Neutrophil (primary cell): ENCODE results near the gene PSMB3.
A peak's percentile ranks its signal among the peaks of the same experiment; 100 is the strongest.

Experiments
- H3K27ac ChIP-seq: fragments of 200-600 bp; sonication (generic); 2 replicates; pipeline ENCODE4 v1.5.1; 2016; ENCODE audit warnings: mild to moderate bottlenecking, moderate library complexity
- H3K27me3 ChIP-seq: fragments of 200-600 bp; sonication (generic); 2 replicates; pipeline ENCODE4 v1.6.0; 2016; ENCODE audit warnings: mild to moderate bottlenecking
- H3K36me3 ChIP-seq: fragments of 200-600 bp; sonication (generic); 2 replicates; pipeline ENCODE4 v1.5.1; 2017
- H3K4me1 ChIP-seq, 2 experiments: fragments of 200-600 bp in 1 of 2; sonication (generic) in 1 of 2; 1 replicate in 1 of 2; 2 replicates in 1 of 2; pipeline versions ENCODE4 v1.5.1 to v1.6.1; 2013 to 2016; ENCODE audit warnings: low read depth in 1 of 2, low read length in 1 of 2, mild to moderate bottlenecking in 1 of 2, moderate library complexity in 1 of 2; ENCODE audit not compliant: control insufficient read depth in 1 of 2, insufficient read depth in 1 of 2
- H3K4me3 ChIP-seq, 2 experiments: fragments of 200-600 bp in 1 of 2; sonication (generic) in 1 of 2; 1 replicate in 1 of 2; 2 replicates in 1 of 2; pipeline ENCODE4 v1.5.1; 2013 to 2016; ENCODE audit warnings: low read depth in 1 of 2, low read length in 1 of 2, mild to moderate bottlenecking in 1 of 2, moderate library complexity in 1 of 2
- H3K9me3 ChIP-seq: fragments of 200-600 bp; sonication (generic); 2 replicates; pipeline ENCODE4 v1.5.1; 2016
- CTCF ChIP-seq: fragments of 200-600 bp; sonication (generic); IDR thresholded peaks from 2 replicates; pipeline ENCODE4 v1.5.1; 2016; ENCODE audit warnings: antibody characterized with exemption

PSMB3 gene

GRCh38 chr17:38705523-38705802 is 47.1 kb upstream of the PSMB3 start:
- Histone ChIP-seq H3K4me3 (peak overlapping the region; percentile 86 to 93), H3K27me3 (peaks cover 14% of the 10 kb centered on the region), H3K27ac (peak overlapping the region; percentile 93), H3K9me3 (no peaks in the 10 kb centered on the region), H3K4me1 (peaks cover 49 to 59% of the 10 kb centered on the region in 2 experiments), H3K36me3 (peaks cover 18% of the 10 kb centered on the region)
- no peak for TF ChIP-seq CTCF

GRCh38 chr17:38705803-38706504 is 46.6 kb upstream of the PSMB3 start:
- no peak for TF ChIP-seq CTCF
- H3K9me3 ChIP-seq: no peaks in the 10 kb centered on the region
- H3K4me1 ChIP-seq: peaks cover 44 to 55% of the 10 kb centered on the region in 2 experiments
- H3K4me3 ChIP-seq: peak overlapping the region; percentile 86 to 93
- peak overlapping the region; percentile 93 for H3K27ac ChIP-seq
- peaks cover 19% of the 10 kb centered on the region for H3K36me3 ChIP-seq
- peaks cover 14% of the 10 kb centered on the region for H3K27me3 ChIP-seq

GRCh38 chr17:38706505-38707216 is 45.9 kb upstream of the PSMB3 start:
- Histone ChIP-seq H3K4me1 (peaks cover 37 to 48% of the 10 kb centered on the region in 2 experiments), H3K27me3 (peaks cover 14% of the 10 kb centered on the region), H3K9me3 (no peaks in the 10 kb centered on the region), H3K36me3 (peaks cover 26% of the 10 kb centered on the region), H3K27ac (peak overlapping the region; percentile 93), H3K4me3 (peak overlapping the region; percentile 86 to 93)
- no peak for TF ChIP-seq CTCF

GRCh38 chr17:38707678-38708351 is 44.7 kb upstream of the PSMB3 start:
- Histone ChIP-seq H3K27ac (no peak overlapping the region), H3K36me3 (peaks cover 38% of the 10 kb centered on the region), H3K27me3 (peaks cover 14% of the 10 kb centered on the region), H3K9me3 (no peaks in the 10 kb centered on the region), H3K4me1 (peaks cover 30 to 38% of the 10 kb centered on the region in 2 experiments), H3K4me3 (no peak overlapping the region)
- no peak for TF ChIP-seq CTCF

GRCh38 chr17:38709104-38709820 is 43.3 kb upstream of the PSMB3 start:
- Histone ChIP-seq H3K36me3 (peaks cover 52% of the 10 kb centered on the region), H3K27me3 (peaks cover 14% of the 10 kb centered on the region), H3K9me3 (no peaks in the 10 kb centered on the region), H3K4me3 (no peak overlapping the region), H3K4me1 (peaks cover 16 to 24% of the 10 kb centered on the region in 2 experiments), H3K27ac (no peak overlapping the region)
- no peak for TF ChIP-seq CTCF
